Mammary epithelial cell (primary cell): Measurements from ENCODE around the gene WDR27.
"Not testable (repeated sequence)": the region's sequence is repeated elsewhere in the genome, so short reads cannot be mapped to it uniquely, and the experiment has no call there.

ENCODE experiments used
- CTCF ChIP-seq, 2 donors: IDR thresholded peaks in 1 of 2; conservative IDR thresholded peaks in 1 of 2; 2 replicates each; pipeline ENCODE4 v1.5.1; 2011 to 2012; ENCODE audit warnings: inconsistent platforms in 2 of 2, low read length in 2 of 2, mild to moderate bottlenecking in 2 of 2, control low read depth in 1 of 2, low read depth in 1 of 2; ENCODE audit not compliant: insufficient read depth in 1 of 2; ENCODE audit errors: extremely low read depth in 1 of 2
- EZH2 ChIP-seq: IDR thresholded peaks from 2 replicates; pipeline ENCODE4 v1.6.1; 2012; ENCODE audit warnings: low read length, inconsistent platforms, borderline replicate concordance

- TF ChIP-seq CTCF (conservative IDR thresholded peaks at IDR 0.05 in 1 of 2, IDR thresholded peaks at IDR 0.05 in 1 of 2; ENCODE audit: extremely low read depth in 1 of 2, insufficient read depth in 1 of 2, low read depth in 1 of 2, low read length in 2 of 2); EZH2: not testable (repeated sequence)
These were observed 190.0 kb downstream of the WDR27 start for GRCh38 chr6:169511785-169512184.
